ENCODE data around the gene ASCL2.
"Not testable (repeated sequence)": the region's sequence is repeated elsewhere in the genome, so short reads cannot be mapped to it uniquely, and the experiment has no call there.

Gene ASCL2

GRCh38 chr11:2296913-2297622 lies 26.7 kb upstream of the ASCL2 start:
- no peak for DNase-seq

- no peak for DNase-seq
These were observed 25.9 kb upstream of the ASCL2 start for GRCh38 chr11:2295971-2296912.

GRCh38 chr11:2294926-2295290 lies 24.5 kb upstream of the ASCL2 start:
- no peak for DNase-seq

- DNase-seq = no peak
These were observed 23.9 kb upstream of the ASCL2 start for GRCh38 chr11:2293984-2294925.

GRCh38 chr11:2293531-2293971 lies 23.2 kb upstream of the ASCL2 start:
- DNase-seq = no peak

- no peak for DNase-seq
These were observed 20.0 kb upstream of the ASCL2 start for GRCh38 chr11:2290351-2290841.

GRCh38 chr11:2289859-2290258 lies 19.5 kb upstream of the ASCL2 start:
- no peak for DNase-seq

GRCh38 chr11:2289350-2289749 lies 19.0 kb upstream of the ASCL2 start:
- no peak for DNase-seq

- DNase-seq = no peak
These were observed 16.7 kb upstream of the ASCL2 start for GRCh38 chr11:2287091-2287490.

GRCh38 chr11:2286350-2286749 lies 16.0 kb upstream of the ASCL2 start:
- not testable (repeated sequence) for DNase-seq

- DNase-seq = no peak
These were observed 9.8 kb upstream of the ASCL2 start for GRCh38 chr11:2280208-2280607.

- DNase-seq = no peak
These were observed 7.6 kb upstream of the ASCL2 start for GRCh38 chr11:2277933-2278523.

- DNase-seq = no peak
These were observed 6.6 kb upstream of the ASCL2 start for GRCh38 chr11:2277008-2277346.

GRCh38 chr11:2276280-2277007 lies 6.1 kb upstream of the ASCL2 start:
- DNase-seq = no peak

- no peak for DNase-seq
These were observed 5.2 kb upstream of the ASCL2 start for GRCh38 chr11:2275334-2276279.

GRCh38 chr11:2273771-2274170 lies 3.4 kb upstream of the ASCL2 start:
- DNase-seq = no peak

- DNase-seq = no peak
These were observed 2.9 kb upstream of the ASCL2 start for GRCh38 chr11:2273311-2273710.

GRCh38 chr11:2272946-2273280 lies 2.5 kb upstream of the ASCL2 start:
- DNase-seq = no peak

- no peak for DNase-seq
These were observed 2.0 kb upstream of the ASCL2 start for GRCh38 chr11:2272228-2272945.
